ENCODE measurements around the gene SERP1.
"Not testable (repeated sequence)": the region's sequence is repeated elsewhere in the genome, so short reads cannot be mapped to it uniquely, and the experiment has no call there.

SERP1 gene

DNA sequence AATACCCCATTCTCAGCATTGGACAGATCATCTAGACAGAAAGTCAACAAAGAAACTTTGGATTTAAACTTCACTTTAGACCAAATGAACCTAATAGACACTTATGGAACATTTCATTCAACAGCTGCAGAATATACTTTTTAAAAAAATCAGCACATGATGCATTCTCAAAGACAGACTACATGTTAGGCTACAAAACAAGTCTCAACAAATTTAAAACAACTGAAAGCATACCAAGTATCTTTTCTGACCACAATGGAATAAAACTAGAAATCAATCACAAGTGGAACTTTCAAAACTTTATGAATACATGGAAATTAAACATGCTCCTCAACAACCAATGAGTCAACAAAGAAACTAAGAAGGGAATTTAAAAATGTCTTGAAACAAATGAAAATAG, 37.9 kb downstream of the SERP1 start:
- H3K9ac ChIP-seq (ENCODE audit: low read depth, low read length): no peak overlapping the region
- H3K27me3 ChIP-seq (ENCODE audit: insufficient read depth, low read length): no peaks in the 10 kb centered on the region
- no peak overlapping the region for H3K27ac ChIP-seq (ENCODE audit: low read length)
- H3K9me3 ChIP-seq (ENCODE audit: insufficient read depth, low read depth, low read length): no peaks in the 10 kb centered on the region
- H3K4me1 ChIP-seq (ENCODE audit: insufficient read depth, low read length): peaks cover 20% of the 10 kb centered on the region; the same call in 1 of the 2 replicates
- H3K4me3 ChIP-seq (ENCODE audit: low read length): no peak overlapping the region
- no peaks in the 10 kb centered on the region for H3K36me3 ChIP-seq (ENCODE audit: insufficient read depth, low read depth, low read length)

DNA sequence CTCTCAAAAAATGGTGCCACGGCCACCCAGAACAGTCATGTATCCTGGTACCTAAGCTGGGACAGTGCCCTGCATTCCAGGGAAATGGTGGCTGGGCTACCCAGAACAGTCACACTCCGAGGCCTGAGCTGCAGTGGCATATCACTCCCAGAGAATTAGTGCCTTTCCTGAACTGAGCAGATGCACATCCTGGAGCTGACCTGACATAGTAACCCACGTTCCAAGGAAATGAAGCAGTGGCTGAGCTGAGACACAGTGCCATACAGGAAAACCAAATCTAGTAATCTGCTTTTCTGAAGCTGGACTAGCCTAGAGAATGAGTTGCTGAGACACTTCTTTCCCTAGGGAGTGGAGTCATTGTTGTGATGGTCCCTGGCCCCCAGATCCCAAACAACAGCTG, 41.8 kb downstream of the SERP1 start:
- Histone ChIP-seq H3K36me3 (ENCODE audit: insufficient read depth, low read depth, low read length) (no peaks in the 10 kb centered on the region), H3K9ac (ENCODE audit: low read depth, low read length) (no peak overlapping the region), H3K9me3 (ENCODE audit: insufficient read depth, low read depth, low read length) (peaks cover 11% of the 10 kb centered on the region), H3K27ac (ENCODE audit: low read length) (no peak overlapping the region), H3K4me1 (ENCODE audit: insufficient read depth, low read length) (no peaks in the 10 kb centered on the region), H3K27me3 (ENCODE audit: insufficient read depth, low read length) (no peaks in the 10 kb centered on the region), H3K4me3 (ENCODE audit: low read length) (no peak overlapping the region)

- no peak overlapping the region for H3K4me3 ChIP-seq (ENCODE audit: low read length)
- peaks cover 11% of the 10 kb centered on the region for H3K9me3 ChIP-seq (ENCODE audit: insufficient read depth, low read depth, low read length)
- no peaks in the 10 kb centered on the region for H3K27me3 ChIP-seq (ENCODE audit: insufficient read depth, low read length)
- no peak overlapping the region for H3K27ac ChIP-seq (ENCODE audit: low read length)
- no peak overlapping the region for H3K9ac ChIP-seq (ENCODE audit: low read depth, low read length)
- no peaks in the 10 kb centered on the region for H3K36me3 ChIP-seq (ENCODE audit: insufficient read depth, low read depth, low read length)
- H3K4me1 ChIP-seq (ENCODE audit: insufficient read depth, low read length): no peaks in the 10 kb centered on the region
Observed at GRCh38 chr3:150503402-150504099, 42.7 kb downstream of the SERP1 start.

GRCh38 chr3:150500960-150501359, 45.3 kb downstream of the SERP1 start:
- peaks cover 11% of the 10 kb centered on the region for H3K9me3 ChIP-seq (ENCODE audit: insufficient read depth, low read depth, low read length)
- H3K9ac ChIP-seq (ENCODE audit: low read depth, low read length); H3K36me3 ChIP-seq (ENCODE audit: insufficient read depth, low read depth, low read length); H3K4me1 ChIP-seq (ENCODE audit: insufficient read depth, low read length); H3K27ac ChIP-seq (ENCODE audit: low read length); H3K27me3 ChIP-seq (ENCODE audit: insufficient read depth, low read length); H3K4me3 ChIP-seq (ENCODE audit: low read length): not testable (repeated sequence)

DNA sequence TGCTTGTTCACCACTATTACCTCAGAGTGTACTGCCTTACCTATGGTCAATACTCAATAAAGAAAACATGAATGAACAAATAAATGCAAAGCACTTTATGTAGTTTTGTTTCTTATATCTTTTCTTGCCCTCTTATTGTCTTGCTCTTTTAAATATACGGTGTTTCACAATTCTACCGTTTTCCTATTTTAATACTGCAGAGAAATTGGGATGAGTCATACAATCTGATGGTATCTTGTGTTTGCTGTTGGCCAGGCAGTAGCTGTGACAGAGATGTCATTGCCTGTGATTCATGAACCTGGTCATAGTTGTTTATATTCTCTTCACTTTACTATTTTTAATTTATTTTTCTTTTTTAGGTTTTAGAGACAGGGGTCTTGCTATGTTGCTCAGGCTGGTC, 48.3 kb downstream of the SERP1 start:
- peaks cover 11% of the 10 kb centered on the region for H3K9me3 ChIP-seq (ENCODE audit: insufficient read depth, low read depth, low read length)
- no peak overlapping the region for H3K27ac ChIP-seq (ENCODE audit: low read length)
- H3K9ac ChIP-seq (ENCODE audit: low read depth, low read length): no peak overlapping the region
- H3K4me3 ChIP-seq (ENCODE audit: low read length): no peak overlapping the region
- no peaks in the 10 kb centered on the region for H3K4me1 ChIP-seq (ENCODE audit: insufficient read depth, low read length)
- H3K36me3 ChIP-seq (ENCODE audit: insufficient read depth, low read depth, low read length): no peaks in the 10 kb centered on the region
- no peaks in the 10 kb centered on the region for H3K27me3 ChIP-seq (ENCODE audit: insufficient read depth, low read length)

- Histone ChIP-seq H3K4me3 (ENCODE audit: low read length) (no peak overlapping the region), H3K9me3 (ENCODE audit: insufficient read depth, low read depth, low read length) (peaks cover 4% of the 10 kb centered on the region), H3K9ac (ENCODE audit: low read depth, low read length) (no peak overlapping the region)
Observed at GRCh38 chr3:150495563-150496168, 50.6 kb downstream of the SERP1 start.

DNA sequence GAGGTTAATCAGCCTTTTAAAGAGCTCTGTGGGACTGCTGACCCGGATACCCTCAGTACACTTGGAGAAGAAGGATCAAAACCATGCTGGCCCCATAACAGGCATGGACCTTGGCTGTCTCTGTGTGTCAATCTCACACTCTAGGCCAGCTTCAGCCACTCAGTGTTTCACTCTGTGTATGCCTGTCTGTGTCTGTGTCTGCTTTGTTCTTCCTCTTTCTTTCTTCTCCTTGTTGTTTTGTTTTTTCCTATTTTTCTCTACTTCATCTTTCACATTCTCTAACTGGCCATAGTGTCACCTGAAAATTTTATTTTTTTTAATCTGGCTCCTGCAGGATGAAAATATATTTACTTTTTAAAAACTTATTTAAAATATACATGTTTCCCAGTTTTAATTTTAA, 51.1 kb downstream of the SERP1 start:
- no peak overlapping the region for H3K4me3 ChIP-seq (ENCODE audit: low read length)

More at GRCh38 chr3:150495563-150496168, 50.6 kb downstream of the SERP1 start:
- Histone ChIP-seq H3K27me3 (ENCODE audit: insufficient read depth, low read length) (no peaks in the 10 kb centered on the region), H3K27ac (ENCODE audit: low read length) (no peak overlapping the region), H3K36me3 (ENCODE audit: insufficient read depth, low read depth, low read length) (no peaks in the 10 kb centered on the region), H3K4me1 (ENCODE audit: insufficient read depth, low read length) (no peaks in the 10 kb centered on the region)

DNA sequence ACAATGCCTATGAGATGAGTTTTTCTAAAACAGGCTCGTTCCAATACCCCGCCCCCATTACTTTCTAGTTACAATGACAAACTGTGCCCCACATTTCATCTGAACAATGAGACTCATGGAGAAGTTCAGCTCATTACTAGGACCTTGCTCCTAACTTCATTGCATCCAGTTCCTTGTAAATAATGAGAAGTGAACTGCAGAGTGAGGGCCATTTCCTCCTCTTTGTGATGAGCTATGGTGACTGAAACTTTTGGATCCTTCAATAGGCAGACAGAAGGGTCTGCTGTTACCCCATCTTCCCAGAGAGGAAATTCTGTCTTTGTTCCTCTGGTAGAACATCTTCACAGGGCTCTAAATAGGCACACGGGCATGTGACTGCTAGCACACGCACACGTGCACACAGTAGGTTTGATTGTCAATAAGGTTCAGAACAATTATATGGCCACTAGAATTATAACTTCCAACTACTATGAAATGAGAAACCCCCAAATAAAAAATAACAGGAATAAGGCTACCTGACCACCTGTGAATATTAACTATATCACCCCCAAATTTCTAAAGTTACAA, 51.8 kb downstream of the SERP1 start:
- H3K4me1 ChIP-seq (ENCODE audit: insufficient read depth, low read length): no peaks in the 10 kb centered on the region
- no peak overlapping the region for H3K27ac ChIP-seq (ENCODE audit: low read length)
- H3K9ac ChIP-seq (ENCODE audit: low read depth, low read length): no peak overlapping the region
- no peak overlapping the region for H3K4me3 ChIP-seq (ENCODE audit: low read length)
- no peaks in the 10 kb centered on the region for H3K9me3 ChIP-seq (ENCODE audit: insufficient read depth, low read depth, low read length)
- H3K27me3 ChIP-seq (ENCODE audit: insufficient read depth, low read length): no peaks in the 10 kb centered on the region
- H3K36me3 ChIP-seq (ENCODE audit: insufficient read depth, low read depth, low read length): no peaks in the 10 kb centered on the region

More for the DNA sequence above, 51.1 kb downstream of the SERP1 start:
- no peak overlapping the region for H3K27ac ChIP-seq (ENCODE audit: low read length)
- no peaks in the 10 kb centered on the region for H3K27me3 ChIP-seq (ENCODE audit: insufficient read depth, low read length)
- H3K9me3 ChIP-seq (ENCODE audit: insufficient read depth, low read depth, low read length): no peaks in the 10 kb centered on the region; the same call in 1 of the 2 replicates
- H3K4me1 ChIP-seq (ENCODE audit: insufficient read depth, low read length): no peaks in the 10 kb centered on the region
- no peak overlapping the region for H3K9ac ChIP-seq (ENCODE audit: low read depth, low read length)
- no peaks in the 10 kb centered on the region for H3K36me3 ChIP-seq (ENCODE audit: insufficient read depth, low read depth, low read length)
